ENCODE data around the gene L3MBTL4.
"Not testable (repeated sequence)": the region's sequence is repeated elsewhere in the genome, so short reads cannot be mapped to it uniquely, and the experiment has no call there.

The L3MBTL4 gene

GRCh38 chr18:6315517-6316331, 99.0 kb downstream of the L3MBTL4 start:
- no peak for DNase-seq (ENCODE audit: low read depth in 2 of 3, low spot score in 2 of 3)

DNA sequence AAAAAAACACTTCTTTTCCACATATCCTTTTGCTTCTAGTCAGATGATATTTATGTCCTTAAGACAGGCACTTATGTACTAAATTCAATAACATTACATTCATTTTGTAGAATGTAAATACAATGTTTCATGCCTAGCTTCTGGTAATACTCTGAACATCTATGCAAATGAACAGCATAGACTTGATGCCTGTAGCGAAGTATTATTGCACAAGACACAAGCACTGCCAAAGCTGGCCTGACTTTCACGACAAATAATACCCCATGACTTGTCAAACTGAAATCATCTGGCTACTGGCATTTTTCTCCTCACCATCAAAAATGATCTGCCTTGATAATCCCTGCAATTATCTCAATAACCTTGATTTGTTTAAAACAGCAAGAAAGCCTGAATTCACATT, 101.3 kb downstream of the L3MBTL4 start:
- DNase-seq (ENCODE audit: low read depth in 2 of 3, low spot score in 2 of 3) = no peak

GRCh38 chr18:6311456-6312215, 103.1 kb downstream of the L3MBTL4 start:
- DNase-seq (ENCODE audit: low read depth in 2 of 3, low spot score in 2 of 3) = no peak

DNA sequence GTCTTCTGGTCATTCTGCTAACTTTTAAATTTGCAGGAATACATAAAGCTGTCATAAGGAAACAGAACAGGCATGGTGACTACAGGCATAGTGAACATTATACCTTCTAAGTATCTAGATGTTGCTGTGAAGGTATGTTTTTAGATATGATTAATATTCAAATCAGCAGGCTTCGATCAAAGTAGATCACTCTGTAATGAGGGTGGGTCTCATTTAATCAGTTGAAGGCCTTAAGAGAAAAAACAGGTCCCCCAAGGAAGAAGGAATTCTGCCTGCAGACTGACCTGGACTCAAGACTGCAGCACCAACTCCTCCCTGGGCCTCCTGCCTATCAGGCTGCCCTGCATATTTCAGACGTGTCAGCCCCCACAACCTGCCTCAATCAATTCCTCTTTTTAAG, 104.0 kb downstream of the L3MBTL4 start:
- no peak for DNase-seq (ENCODE audit: low read depth in 2 of 3, low spot score in 2 of 3)

DNA sequence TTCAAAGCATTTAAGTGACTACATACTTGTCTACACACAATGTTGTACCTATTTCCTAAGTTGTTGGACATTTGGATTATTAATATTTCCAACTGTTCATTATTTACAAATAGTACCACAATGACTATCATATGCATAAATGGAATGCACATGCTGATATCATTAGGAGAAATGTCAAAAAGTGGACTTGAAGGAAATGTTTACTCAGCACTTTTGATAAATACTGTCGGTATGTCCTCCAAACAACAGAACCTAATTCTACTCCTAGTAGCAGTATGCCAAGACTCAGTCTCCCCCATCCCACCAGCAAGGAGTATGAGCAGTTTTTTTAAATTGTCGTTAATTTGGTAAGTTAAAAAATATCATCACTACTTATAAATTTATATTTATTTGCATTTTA, 116.8 kb downstream of the L3MBTL4 start:
- DNase-seq (ENCODE audit: low read depth in 2 of 3, low spot score in 2 of 3) = no peak

DNA sequence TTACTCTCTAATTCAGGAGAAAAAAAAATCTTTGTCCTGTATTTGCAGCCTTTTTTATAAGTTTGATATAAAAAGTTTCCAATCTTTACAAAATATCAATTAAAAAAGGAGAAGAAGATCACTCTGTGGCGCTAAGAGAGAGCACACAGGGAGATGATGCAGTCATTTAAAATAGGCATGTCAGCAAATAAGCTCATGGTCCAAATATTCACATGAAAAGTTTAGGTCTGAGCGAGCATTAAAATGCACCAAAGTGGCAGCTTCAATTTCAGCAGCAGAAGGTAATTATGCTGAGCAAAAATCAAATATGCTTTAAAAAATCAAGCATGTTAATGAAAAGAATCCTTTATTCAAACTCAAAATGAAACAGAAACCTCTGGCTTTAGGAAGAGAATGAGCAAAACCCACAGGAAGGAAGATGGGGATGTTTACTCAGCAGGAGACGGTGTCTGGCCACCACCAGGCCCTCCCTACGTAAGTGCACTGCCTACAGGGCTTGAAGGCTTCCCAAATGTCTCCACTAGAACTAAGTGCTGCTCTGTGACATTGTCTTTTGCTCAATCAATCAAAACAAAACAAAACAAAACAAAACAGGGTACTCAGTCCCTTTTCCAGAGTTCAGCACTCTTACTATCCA, 120.4 kb downstream of the L3MBTL4 start:
- DNase-seq (ENCODE audit: low read depth in 2 of 3, low spot score in 2 of 3) = no peak

DNA sequence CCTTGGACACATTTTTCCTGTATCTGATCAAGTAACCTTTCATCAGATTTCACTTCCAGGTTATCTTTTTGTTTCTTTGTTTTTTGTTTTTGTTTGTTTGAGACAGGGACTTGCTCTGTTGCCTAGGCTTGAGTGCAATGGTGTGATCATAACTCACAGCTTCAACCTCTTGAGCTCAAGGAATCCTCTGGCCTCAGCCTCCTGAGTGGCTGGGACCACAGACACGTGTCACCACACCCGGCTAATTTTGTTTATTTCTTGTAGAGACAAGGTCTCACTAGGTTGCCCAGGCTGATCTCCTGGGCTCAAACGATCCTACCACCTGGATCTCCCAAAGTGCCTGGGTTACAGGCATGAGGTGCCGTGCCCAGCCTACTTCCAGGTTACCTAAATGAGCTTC, 124.9 kb downstream of the L3MBTL4 start:
- DNase-seq (ENCODE audit: low read depth in 2 of 3, low spot score in 2 of 3) = no peak

DNA sequence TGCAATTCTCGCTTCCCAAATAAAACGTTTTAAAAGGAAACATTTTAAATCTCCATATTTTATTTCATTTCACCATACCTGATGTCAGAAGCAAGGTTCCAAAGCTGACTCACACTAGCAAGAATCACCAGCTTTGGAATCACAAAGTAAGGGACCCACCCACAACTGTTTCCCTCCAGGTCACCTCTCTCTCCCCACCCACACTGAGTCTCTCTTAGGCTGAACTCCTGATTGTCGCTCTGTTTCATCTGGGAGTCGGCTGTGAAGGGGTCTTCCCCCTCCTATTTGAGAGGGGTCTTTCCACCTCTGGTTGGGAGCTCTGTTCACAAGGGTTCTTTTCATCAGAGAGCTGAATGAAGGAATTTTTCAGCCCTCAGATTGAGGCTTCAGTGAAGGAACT, 128.1 kb downstream of the L3MBTL4 start:
- no peak for DNase-seq (ENCODE audit: low read depth in 2 of 3, low spot score in 2 of 3)

DNA sequence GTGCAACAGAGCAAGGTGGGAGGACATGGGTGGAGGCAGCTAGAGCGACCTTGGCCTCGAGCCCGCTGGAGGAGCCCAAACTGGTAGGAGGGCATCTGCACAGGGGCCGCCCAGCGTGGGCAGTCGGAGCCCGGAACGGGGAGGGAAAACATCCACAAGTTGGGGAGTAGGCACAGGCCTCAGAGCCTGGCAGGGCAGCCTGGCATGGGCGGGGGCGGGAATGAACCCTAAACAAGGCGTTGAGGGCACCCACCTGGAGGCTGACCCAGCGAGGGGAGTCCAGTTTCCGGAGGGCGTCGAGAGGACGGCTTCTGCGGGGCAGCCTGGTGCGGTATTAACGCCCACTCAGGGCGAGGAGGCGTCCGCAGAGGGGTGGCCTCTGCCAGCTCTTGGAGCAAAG, 129.9 kb downstream of the L3MBTL4 start:
- DNase-seq (ENCODE audit: low read depth in 2 of 3, low spot score in 2 of 3) = no peak

DNA sequence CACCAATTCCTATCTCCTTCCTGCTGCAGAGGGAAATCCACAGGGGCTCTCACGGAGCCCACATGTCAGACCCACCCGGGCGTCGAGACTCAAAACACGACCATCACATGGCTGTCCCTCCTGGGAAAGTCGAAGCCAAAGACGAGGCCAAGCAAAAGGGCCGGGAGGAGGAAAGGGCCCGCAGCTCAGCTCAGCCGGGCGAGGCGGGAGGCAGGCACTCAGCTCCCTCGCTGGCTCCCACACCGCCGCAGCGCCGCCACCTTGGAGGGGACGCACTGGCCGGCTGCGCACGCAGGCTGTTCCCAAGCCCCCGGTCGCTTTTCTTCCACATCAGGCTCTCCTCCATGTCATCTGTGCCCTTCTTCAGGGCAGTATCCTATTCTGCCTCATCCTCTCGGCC, 130.4 kb downstream of the L3MBTL4 start:
- no peak for DNase-seq (ENCODE audit: low read depth in 2 of 3, low spot score in 2 of 3)

DNA sequence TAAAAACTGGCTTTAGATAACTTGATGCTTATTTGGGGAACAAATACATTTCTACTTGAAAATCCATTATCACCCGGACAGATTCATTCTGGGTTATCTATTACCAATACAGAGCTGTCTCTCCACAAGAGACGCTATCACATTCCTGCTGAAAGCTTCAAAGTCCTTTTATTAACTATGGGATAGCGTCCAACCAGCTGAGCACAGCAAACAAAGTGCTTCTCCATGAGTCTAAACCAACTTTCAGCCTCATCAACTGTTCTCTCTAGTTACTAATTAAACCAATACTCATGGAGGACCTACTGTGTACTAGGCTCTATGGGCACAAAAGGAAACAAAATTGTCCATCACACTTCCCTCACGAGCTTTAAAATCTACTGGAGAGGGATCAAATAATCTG, 132.8 kb downstream of the L3MBTL4 start:
- DNase-seq (ENCODE audit: low read depth in 2 of 3, low spot score in 2 of 3) = no peak

DNA sequence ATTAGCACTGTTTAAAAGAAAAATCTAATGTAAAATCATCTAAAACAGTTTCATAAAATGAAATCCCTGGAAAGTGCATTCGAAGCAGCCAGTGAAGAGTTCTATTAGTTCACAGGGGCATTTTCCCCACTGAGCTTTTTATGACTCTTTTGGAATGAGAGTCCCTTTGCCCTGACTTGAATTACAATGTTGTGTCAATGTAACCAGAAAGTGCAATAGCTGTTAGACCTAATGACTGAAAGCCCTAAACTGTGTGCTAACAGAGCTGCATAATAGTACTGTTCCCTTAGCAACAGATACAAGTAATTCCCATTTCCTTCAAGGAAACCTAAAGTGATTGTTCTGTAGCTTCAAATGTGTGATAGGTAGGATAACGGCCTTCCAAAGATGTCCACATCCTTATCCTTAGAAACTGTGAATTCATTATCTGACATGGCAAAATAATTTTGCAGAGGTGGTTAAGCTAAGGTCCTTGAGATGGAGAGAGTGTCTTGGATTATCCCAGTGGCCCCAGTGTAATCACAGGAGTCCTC, 134.4 kb downstream of the L3MBTL4 start:
- no peak for DNase-seq (ENCODE audit: low read depth in 2 of 3, low spot score in 2 of 3)

DNA sequence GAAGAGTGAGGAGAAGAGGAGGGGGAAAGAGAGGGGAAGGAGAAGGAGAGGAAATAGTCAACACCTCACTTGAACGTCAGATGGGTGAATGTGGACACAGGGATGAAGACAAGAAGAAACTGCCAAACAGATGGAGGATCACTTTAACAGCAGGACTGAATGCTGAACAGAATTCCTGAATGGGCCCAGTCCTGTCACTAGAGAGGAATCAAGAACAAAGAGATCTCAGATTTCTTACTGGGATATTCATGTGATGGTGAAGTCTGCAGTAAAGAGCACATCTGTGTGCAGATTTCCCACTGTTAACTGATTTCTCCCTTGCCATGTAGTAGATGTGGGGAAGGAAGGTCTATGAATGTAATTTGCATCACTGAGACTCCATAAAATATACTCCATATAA, 135.4 kb downstream of the L3MBTL4 start:
- DNase-seq (ENCODE audit: low read depth in 2 of 3, low spot score in 2 of 3) = no peak

- no peak for DNase-seq (ENCODE audit: low read depth in 2 of 3, low spot score in 2 of 3)
Measured at GRCh38 chr18:6273423-6273822, 141.3 kb downstream of the L3MBTL4 start.

- DNase-seq (ENCODE audit: low read depth in 2 of 3, low spot score in 2 of 3) = not testable (repeated sequence)
Measured at GRCh38 chr18:6272144-6272543, 142.6 kb downstream of the L3MBTL4 start.

DNA sequence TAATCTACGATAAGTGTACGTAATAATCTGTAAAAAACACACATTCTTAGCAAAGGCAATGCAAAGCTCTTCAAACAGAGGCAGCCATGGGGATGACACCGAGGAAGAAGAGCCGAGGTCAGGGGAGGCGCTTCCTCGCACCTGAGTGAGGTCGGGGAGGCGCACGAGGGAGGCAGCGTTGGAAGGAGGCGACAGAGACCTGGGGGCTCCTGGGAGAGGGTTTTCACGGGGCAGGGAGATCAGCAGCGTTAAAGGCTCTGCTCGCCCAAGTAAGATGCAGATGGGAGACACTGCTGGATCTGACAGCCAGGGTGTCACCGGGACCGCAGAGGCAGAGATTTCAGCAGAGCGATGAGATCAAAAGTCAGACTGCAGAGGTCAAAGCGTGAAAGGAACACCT, 143.1 kb downstream of the L3MBTL4 start:
- no peak for DNase-seq (ENCODE audit: low read depth in 2 of 3, low spot score in 2 of 3)

DNA sequence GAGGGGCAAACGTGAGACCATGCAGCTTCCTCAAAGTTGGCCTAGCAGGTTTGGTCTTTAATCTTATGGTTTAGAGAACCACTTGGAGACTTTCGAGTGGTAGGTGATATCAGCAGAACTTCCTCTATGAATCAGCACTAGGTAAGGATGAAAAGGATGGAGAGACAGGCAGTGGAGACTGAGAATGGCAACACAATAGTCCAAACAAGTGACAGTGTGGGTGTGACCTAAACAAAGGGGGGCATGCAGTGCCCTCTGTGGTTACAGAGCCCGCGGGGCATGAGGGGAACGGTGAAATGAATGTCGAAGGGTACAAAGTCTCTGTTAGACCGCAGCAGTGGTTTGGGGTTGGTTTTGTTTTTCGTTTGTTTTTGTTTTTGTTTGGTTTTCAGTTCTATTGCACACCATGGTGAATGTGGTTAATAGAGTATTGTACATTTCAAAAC, 143.9 kb downstream of the L3MBTL4 start:
- DNase-seq (ENCODE audit: low read depth in 2 of 3, low spot score in 2 of 3) = no peak

GRCh38 chr18:6269660-6270332, 144.9 kb downstream of the L3MBTL4 start:
- no peak for DNase-seq (ENCODE audit: low read depth in 2 of 3, low spot score in 2 of 3)

GRCh38 chr18:6266212-6266611, 148.5 kb downstream of the L3MBTL4 start:
- DNase-seq (ENCODE audit: low read depth in 2 of 3, low spot score in 2 of 3) = no peak

- DNase-seq (ENCODE audit: low read depth in 2 of 3, low spot score in 2 of 3) = no peak
Measured at GRCh38 chr18:6261938-6262337, 152.8 kb downstream of the L3MBTL4 start.

- DNase-seq (ENCODE audit: low read depth in 2 of 3, low spot score in 2 of 3) = not testable (repeated sequence)
Measured at GRCh38 chr18:6259324-6259723, 155.4 kb downstream of the L3MBTL4 start.

Data from activated CD8-positive, alpha-beta memory T cell treated with anti-CD3 and anti-CD28 coated beads for 48 hours (primary cell).